MCF 10A (cell line): ENCODE measurements around the gene PROZ. TPM values are rescaled to one million over a fixed set of nuclear protein-coding genes. Genes with fewer than 3 reads are reported as not detected.

Source experiments
- BruUV-seq: library from RNA; stranded (reverse); fragments of 400-500 nt; replicated peaks from 2 replicates; lab custom pipeline; 2021; lab: Mats Ljungman, UMichigan
- CTCF ChIA-PET: fragments of 300-600 bp; sonication (Branson Sonifier 250); formaldehyde crosslinking; extraction: SDS; loops from one replicate; lab custom pipeline; 2021; ENCODE audit warnings: antibody characterized with exemption, inconsistent platforms; lab: Yijun Ruan, JAX
- POLR2A ChIA-PET: fragments of 300-600, 350-650 bp; sonication (Branson Sonifier 250); formaldehyde crosslinking; extraction: SDS; loops from one replicate; lab custom pipeline; 2020; ENCODE audit warnings: antibody characterized with exemption, inconsistent platforms; lab: Yijun Ruan, JAX
- DNase-seq: peaks from one replicate; pipeline ENCODE4 v3.0.0-alpha.2; 2018; ENCODE audit not compliant: unreplicated experiment
- H3K27ac Mint-ChIP-seq: one replicate; pipeline ENCODE4 v1.8.0; 2022; ENCODE audit warnings: mild to moderate bottlenecking, low read depth, mixed read lengths; ENCODE audit not compliant: unreplicated experiment
- H3K27me3 Mint-ChIP-seq: one replicate; pipeline ENCODE4 v1.8.0; 2022; ENCODE audit warnings: mixed read lengths; ENCODE audit not compliant: insufficient read depth, unreplicated experiment
- H3K36me3 Mint-ChIP-seq: one replicate; pipeline ENCODE4 v1.8.0; 2022; ENCODE audit warnings: mild to moderate bottlenecking, moderate library complexity, mixed read lengths; ENCODE audit not compliant: insufficient read depth, unreplicated experiment
- H3K4me1 Mint-ChIP-seq: one replicate; pipeline ENCODE4 v1.8.0; 2022; ENCODE audit warnings: mixed read lengths; ENCODE audit not compliant: insufficient read depth, unreplicated experiment
- H3K4me3 Mint-ChIP-seq: one replicate; pipeline ENCODE4 v1.8.0; 2022; ENCODE audit warnings: mild to moderate bottlenecking, moderate library complexity, mixed read lengths; ENCODE audit not compliant: unreplicated experiment
- H3K9me3 Mint-ChIP-seq: one replicate; pipeline ENCODE4 v1.8.0; 2022; ENCODE audit warnings: mixed read lengths; ENCODE audit not compliant: unreplicated experiment
- CTCF ChIP-seq: fragments of 200-600 bp; IDR thresholded peaks from one replicate; pipeline ENCODE4 v1.8.0; 2022; ENCODE audit warnings: antibody characterized with exemption, mild to moderate bottlenecking; ENCODE audit not compliant: unreplicated experiment
- intact Hi-C: fragments of 100-400 bp; cut with micrococcal nuclease; formaldehyde crosslinking; loops from 2 replicates; pipeline ENCODE4 v1.14.1; 2022
- total RNA-seq: library from RNA; stranded (reverse); gene quantifications from 2 replicates; pipeline ENCODE4 v1.2.3, GENCODE V29; 2022

The PROZ gene
- total RNA-seq, 1 experiment from 2014 or later = not detected

- Mint-ChIP-seq H3K4me3 (no peak overlapping the region), H3K9me3 (no peaks in the 10 kb centered on the region), H3K4me1 (no peaks in the 10 kb centered on the region), H3K36me3 (no peaks in the 10 kb centered on the region), H3K27ac (no peak overlapping the region), H3K27me3 (peaks cover 28% of the 10 kb centered on the region)
- intact Hi-C loops = no loop called here
- TF ChIP-seq CTCF = no peak
- POLR2A ChIA-PET = interaction anchor here (0.6 kb wide), 1 partner anchor 941 kb away, joined by 3 read pairs; no protein-coding TSS in a partner anchor
- DNase-seq = no peak
- no TSS peak for BruUV-seq
- CTCF ChIA-PET = interaction anchor here (0.6 to 0.8 kb wide), 2 partner anchors 15 to 420 kb away, joined by 3 to 8 read pairs; no protein-coding TSS in a partner anchor
Measured at GRCh38 chr13:113142876-113143275, 15.6 kb upstream of the PROZ start.

- Mint-ChIP-seq H3K4me1 (no peaks in the 10 kb centered on the region), H3K9me3 (no peaks in the 10 kb centered on the region), H3K27ac (no peak overlapping the region), H3K27me3 (peaks cover 26% of the 10 kb centered on the region), H3K4me3 (no peak overlapping the region), H3K36me3 (peaks cover 5% of the 10 kb centered on the region)
- TF ChIP-seq CTCF = no peak
- ChIA-PET POLR2A (interaction anchor here (0.6 kb wide), 1 partner anchor 942 kb away, joined by 3 read pairs; no protein-coding TSS in a partner anchor), CTCF (interaction anchor here (0.8 kb wide), 1 partner anchor 419 kb away, joined by 8 read pairs; no protein-coding TSS in a partner anchor)
- intact Hi-C loops = no loop called here
- BruUV-seq = no TSS peak
- DNase-seq = no peak
Measured at GRCh38 chr13:113143466-113144254, 14.8 kb upstream of the PROZ start.

GRCh38 chr13:113144255-113144629 is 14.2 kb upstream of the PROZ start:
- intact Hi-C loops = no loop called here
- CTCF ChIA-PET = no interaction called here
- Mint-ChIP-seq H3K9me3 (no peaks in the 10 kb centered on the region), H3K4me3 (no peak overlapping the region), H3K27ac (no peak overlapping the region), H3K27me3 (peaks cover 26% of the 10 kb centered on the region), H3K4me1 (no peaks in the 10 kb centered on the region), H3K36me3 (peaks cover 5% of the 10 kb centered on the region)
- POLR2A ChIA-PET = no interaction called here
- no peak for TF ChIP-seq CTCF
- BruUV-seq = no TSS peak
- DNase-seq = no peak

GRCh38 chr13:113145496-113145895 is 13.0 kb upstream of the PROZ start:
- no peak overlapping the region for H3K27ac Mint-ChIP-seq
- peaks cover 5% of the 10 kb centered on the region for H3K36me3 Mint-ChIP-seq
- intact Hi-C loops = no loop called here
- no peak for TF ChIP-seq CTCF
- ChIA-PET CTCF (no interaction called here), POLR2A (no interaction called here)
- no peaks in the 10 kb centered on the region for H3K4me1 Mint-ChIP-seq
- peaks cover 26% of the 10 kb centered on the region for H3K27me3 Mint-ChIP-seq
- H3K4me3 Mint-ChIP-seq = no peak overlapping the region
- no peaks in the 10 kb centered on the region for H3K9me3 Mint-ChIP-seq
- no TSS peak for BruUV-seq
- DNase-seq = no peak
